Activated T-cell treated with anti-CD3 and anti-CD28 coated beads for 1 hour (primary cell): ENCODE results near the gene PLRG1.

Experiments used
- DNase-seq: peaks from one replicate; pipeline ENCODE4 v3.0.0-alpha.2; 2020; ENCODE audit warnings: low read depth

Gene PLRG1

DNA sequence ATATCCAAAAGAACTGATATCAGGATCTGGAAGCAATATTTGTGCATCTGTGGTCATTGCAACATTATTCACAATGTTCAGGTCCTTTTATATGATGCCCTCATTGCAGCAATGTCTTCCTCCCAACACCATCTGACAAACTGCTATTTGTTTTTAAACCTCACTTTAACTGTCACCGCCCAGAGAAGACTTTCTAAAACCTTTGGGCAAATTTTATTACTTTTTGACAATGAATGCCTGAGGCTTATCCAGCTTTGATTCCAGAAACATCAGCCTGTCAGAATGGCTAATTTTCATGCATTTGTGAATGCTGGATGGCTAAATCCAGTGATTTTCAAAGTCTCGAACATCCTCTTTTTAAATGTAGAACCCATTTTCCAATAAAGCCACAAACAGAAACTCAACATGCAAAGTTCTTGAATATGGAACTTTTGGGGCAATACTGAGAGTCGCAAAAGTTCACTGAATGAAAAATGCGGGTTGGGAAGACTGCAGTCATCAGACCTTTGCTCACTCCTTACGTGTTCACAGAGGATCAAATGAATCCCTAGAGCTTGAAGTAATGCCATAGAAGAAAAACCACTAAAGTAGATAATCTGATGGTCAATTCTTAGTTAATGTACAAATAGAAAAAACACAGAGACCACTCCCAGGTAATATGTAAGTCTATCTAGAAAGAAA is 23.1 kb upstream of the PLRG1 start:
- DNase-seq = no peak

DNA sequence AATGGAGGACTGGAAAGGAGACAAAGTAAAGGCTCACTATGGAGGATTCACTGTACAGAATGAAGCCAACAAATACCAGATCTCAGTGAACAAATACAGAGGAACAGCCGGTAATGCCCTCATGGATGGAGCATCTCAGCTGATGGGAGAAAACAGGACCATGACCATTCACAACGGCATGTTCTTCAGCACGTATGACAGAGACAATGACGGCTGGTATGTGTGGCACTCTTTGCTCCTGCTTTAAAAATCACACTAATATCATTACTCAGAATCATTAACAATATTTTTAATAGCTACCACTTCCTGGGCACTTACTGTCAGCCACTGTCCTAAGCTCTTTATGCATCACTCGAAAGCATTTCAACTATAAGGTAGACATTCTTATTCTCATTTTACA is 19.4 kb upstream of the PLRG1 start:
- no peak for DNase-seq

DNA sequence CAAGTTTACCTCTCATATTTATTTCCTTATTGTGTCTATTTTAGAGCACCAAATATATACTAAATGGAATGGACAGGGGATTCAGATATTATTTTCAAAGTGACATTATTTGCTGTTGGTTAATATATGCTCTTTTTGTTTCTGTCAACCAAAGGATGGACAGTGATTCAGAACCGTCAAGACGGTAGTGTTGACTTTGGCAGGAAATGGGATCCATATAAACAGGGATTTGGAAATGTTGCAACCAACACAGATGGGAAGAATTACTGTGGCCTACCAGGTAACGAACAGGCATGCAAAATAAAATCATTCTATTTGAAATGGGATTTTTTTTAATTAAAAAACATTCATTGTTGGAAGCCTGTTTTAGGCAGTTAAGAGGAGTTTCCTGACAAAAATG is 18.8 kb upstream of the PLRG1 start:
- DNase-seq = no peak

DNA sequence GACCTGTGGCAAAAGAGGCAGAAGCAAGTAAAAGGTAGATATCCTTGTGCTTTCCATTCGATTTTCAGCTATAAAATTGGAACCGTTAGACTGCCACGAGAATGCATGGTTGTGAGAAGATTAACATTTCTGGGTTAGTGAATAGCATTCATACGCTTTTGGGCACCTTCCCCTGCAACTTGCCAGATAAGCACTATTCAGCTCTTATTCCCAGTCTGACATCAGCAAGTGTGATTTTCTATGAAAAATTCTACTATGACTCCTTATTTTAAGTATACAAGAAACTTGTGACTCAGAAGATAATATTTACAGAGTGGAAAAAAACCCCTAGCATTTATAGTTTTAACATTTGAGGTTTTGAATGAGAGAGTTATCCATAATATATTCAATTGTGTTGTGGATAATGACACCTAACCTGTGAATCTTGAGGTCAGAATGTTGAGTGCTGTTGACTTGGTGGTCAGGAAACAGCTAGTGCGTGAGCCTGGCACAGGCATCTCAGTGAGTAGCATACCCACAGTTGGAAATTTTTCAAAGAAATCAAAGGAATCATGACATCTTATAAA is 16.5 kb upstream of the PLRG1 start:
- DNase-seq = no peak

DNA sequence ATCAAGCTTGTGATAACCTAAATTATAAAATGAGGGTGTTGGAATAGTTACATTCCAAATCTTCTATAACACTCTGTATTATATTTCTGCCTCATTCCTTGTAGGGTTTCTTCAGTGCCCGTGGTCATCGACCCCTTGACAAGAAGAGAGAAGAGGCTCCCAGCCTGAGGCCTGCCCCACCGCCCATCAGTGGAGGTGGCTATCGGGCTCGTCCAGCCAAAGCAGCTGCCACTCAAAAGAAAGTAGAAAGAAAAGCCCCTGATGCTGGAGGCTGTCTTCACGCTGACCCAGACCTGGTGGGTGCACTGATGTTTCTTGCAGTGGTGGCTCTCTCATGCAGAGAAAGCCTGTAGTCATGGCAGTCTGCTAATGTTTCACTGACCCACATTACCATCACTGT is 15.5 kb upstream of the PLRG1 start:
- no peak for DNase-seq

DNA sequence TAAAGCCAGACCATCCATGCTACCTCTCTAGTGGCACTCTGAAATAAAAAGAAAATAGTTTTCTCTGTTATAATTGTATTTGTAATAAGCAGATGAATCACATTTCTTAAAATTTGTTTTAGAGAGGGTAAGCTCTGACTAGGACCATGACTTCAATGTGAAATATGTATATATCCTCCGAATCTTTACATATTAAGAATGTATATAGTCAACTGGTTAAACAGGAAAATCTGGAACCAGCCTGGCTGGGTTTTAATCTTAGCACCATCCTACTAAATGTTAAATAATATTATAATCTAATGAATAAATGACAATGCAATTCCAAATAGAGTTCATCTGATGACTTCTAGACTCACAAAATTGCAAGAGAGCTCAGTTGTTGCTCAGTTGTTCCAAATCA is 14.1 kb upstream of the PLRG1 start:
- DNase-seq = no peak

DNA sequence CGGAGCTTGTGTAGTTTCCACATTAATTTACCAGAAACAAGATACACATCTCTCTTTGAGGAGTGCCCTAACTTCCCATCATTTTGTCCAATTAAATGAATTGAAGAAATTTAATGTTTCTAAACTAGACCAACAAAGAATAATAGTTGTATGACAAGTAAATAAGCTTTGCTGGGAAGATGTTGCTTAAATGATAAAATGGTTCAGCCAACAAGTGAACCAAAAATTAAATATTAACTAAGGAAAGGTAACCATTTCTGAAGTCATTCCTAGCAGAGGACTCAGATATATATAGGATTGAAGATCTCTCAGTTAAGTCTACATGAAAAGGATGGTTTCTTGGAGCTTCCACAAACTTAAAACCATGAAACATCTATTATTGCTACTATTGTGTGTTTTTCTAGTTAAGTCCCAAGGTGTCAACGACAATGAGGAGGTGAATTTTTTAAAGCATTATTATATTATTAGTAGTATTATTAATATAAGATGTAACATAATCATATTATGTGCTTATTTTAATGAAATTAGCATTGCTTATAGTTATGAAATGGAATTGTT is 12.6 kb upstream of the PLRG1 start, which contains the start of gene FGB:
FGB (plus strand) TSS at position 315 of the 558 bp plus-strand sequence; CDS start at position 323, 8 bp downstream.
- DNase-seq = no peak

DNA sequence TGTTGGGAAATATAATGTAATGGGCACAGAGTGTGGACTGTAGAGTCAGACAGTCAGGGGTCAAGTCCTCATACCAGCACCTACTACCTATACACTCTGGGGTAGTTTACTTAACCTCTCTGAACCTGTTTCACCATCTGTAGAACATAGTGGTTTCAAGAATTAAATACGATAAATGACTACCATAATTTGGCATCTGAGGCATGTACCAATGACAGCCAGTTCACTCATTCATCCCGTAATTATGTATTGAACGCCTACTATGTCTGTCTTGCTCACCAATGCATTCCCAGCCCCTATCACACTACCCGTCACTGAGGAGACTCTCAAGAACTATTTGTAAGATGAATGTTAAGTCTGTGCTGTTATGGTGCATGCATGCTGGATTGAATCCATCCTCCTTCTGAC is 10.6 kb upstream of the PLRG1 start:
- no peak for DNase-seq

DNA sequence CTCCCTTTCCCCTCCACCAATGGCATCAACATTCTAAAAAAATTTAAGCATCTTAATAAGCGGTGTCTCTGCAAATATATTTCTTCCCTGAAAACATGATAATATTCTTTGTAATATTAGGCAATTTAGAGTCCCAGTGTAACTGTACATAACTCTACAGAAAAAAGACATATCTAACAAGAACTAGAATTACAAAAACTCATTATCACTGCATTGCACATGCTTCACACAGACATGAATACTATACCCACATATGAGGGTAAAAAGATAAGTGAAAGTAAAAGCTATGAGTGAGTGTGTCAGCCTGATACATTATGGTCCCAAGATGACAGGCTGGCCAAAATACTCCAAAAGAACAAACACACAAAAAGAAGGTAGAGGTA is 10.2 kb upstream of the PLRG1 start:
- no peak for DNase-seq

DNA sequence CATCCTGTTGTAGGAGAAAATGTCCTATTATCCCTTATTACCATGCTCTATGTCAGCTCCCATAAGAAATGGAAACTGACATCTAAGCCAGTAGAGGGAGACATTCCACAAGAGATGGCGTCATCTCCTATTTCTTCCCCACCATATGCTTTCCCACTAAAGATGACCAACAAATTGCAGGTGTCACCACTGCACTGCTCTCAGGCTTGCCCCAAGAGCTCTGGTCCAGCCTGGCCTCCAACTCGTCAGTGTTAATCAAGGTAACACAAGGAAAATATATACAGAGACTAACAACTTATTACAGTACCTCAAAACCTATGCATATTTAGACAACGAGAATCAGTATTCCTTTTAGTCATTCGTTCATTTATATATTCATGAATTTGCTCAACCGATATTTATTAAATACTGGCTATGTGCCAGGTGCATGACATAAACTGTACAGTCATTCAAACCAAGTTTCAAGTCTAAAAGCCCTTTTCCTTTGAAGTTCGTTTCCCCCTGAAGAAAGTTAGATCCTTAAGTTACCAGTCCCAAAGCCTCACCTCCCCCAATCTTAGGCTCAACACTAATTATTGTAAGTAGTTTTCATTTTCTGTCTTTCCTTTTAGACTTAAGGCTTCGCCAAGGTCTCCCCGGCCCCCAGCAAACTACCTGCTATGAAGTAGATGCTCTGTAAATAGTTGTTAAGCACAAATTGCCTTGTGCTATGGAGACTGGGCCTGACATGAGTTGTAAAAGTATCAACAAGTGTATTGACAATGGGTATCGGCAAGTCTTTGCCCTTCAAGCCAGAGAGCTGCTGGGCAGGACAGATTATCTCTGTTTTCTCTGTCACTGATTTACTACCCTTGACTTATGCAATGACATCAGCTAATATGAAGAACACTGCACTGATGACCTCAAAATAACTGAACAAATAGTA is 9.6 kb upstream of the PLRG1 start:
- no peak for DNase-seq

DNA sequence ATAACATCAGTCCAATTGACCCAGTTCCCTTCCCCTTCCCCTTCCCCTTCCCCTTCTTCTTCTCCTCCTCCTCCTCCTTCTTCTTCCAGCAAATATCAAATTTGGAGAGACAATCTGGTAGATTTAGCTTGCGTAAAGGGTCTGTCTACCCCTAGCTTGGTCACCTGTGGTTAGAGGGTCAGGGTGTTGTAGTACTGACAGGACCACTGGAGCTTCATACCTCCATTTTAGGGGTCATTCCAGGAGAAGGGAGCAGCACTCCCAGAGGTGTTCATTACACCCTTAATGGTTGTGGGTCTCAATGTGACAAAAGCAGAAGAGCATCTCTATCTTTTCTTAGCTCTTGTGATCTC is 8.9 kb upstream of the PLRG1 start:
- no peak for DNase-seq

DNA sequence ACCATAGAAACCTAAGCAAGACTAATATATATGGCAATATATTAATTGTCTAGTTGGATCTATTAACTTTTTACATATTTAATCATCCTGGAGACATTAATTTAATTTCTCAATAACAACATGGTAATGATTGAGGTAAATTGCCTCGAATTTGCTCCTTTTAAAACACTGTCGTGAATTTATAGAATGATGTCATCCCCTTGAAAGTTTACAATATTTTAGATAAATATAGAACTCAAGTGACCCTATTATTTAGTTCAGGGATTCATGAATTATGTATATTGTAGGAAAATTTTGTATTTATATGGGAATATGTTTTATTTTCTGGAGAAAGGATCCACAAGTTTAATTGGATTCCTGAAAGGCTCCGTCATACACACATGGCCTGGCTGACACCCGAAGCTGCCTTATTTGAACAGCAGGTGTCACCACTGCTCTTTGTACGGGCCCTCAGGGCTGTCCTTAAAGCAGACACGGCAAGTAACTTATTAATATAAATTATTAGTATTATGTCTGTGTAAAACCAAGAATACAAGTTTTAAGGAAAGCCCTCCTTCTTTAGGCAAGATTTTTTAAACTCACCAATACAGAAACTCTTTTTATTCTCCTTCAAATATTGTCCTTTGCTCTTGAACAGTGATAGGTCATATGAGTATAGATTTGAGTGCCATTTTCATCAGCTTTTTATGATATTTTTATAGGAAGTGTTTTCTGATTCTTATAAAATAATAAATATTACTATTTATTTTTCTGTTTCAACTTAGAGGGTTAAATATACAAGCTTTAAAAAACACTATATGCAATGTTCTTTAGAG is 1.9 kb upstream of the PLRG1 start:
- peak; percentile 54 for DNase-seq

DNA sequence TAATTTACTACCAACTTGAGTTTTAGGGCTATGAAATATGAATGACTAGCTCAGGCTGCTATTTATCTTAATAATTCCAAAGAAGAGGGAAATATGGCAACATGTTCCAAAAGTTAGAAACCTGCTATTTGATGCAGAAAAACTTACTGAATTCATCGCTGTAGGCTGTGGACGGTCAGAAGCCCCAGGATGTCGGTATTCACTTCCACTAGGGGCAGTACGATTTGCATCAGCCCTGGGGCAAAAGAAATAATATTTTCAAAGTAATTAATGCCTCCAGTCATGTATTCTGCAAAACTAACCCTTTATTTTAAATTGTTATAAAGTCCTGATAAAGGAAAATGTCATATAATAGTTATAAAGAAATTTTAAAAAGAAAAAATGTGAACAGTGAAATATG is 4.5 kb downstream of the PLRG1 start:
- DNase-seq = no peak

DNA sequence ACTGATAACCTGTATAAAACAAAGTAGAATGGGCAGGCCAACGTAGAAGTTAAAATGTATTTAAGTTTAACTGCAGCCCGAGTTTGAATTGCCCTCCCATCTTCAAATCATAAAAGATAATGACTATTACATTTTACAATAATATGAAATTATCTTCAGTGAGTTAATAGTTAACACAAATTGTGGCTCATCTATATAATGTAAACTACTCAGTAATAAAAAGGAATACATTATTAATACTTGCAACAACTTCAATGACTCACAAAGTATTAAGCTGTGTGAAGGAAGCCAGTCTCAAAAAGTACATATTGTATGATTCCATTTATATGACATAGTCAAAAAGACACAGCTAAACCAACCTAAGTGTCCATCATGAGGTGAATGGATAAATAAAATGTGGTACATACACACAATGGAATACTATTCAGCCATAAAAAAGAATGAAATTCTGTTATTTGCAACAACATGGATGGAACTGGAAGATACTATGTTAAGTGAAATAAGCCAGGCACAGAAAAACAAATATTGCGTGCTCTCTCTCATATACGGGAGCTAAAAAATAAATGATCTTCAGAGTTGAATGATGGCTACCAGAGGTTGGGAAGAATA is 7.8 kb downstream of the PLRG1 start:
- DNase-seq = no peak

DNA sequence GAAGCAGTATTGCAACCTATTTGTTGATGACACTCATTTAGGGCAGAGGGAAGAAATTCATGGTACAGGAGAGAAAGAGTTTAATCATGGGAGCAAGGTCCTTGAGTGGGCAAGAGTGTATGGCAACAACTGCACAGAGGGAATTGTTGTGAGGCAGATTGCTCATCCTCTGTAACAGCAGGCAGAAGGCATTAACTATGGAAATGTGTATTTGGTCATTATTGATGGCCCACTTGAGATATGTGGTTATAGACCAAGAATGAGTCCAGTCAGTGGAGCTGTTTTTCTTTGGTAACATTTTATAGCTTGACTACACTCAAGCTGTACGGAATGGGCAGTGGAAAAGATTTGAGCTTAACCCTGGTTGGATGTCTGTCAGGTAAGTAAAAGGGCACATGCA is 15.9 kb downstream of the PLRG1 start:
- DNase-seq = no peak

DNA sequence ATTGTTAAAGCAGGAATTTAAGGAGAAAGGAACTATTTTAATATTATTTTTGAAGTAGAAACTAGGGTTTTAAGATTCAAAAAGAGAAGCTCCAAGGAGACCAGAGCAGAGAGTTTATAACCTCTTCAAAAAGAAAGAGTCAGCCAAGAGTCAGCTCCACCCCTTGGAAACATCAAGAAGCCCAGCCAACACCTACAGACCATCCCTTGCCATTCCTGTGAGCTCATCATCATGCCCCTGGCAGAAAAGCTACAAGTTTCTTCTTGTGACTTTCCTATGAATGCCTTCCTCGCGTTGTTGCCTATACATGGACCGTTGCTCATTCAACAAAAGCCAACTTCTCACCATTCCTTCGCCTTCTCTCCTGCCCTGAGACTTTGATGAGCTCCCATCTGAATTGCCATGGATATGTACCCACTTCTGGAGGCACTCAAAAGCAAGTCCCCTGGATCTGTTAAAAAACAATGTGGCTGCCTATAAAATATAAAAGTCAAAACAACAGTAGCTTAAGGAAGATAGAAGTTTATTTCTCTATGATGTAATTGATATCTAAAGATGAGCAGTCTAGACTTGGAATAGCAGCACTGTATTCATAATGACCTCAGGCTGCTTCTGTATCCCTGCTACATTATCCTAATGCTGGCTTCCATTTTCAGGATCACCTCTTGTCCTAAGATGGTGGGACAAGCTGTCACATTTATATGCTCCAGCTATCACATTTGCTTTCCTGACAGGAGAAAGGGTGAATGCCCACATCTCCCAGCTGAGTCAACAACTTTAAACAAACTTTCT is 20.3 kb downstream of the PLRG1 start:
- no peak for DNase-seq

DNA sequence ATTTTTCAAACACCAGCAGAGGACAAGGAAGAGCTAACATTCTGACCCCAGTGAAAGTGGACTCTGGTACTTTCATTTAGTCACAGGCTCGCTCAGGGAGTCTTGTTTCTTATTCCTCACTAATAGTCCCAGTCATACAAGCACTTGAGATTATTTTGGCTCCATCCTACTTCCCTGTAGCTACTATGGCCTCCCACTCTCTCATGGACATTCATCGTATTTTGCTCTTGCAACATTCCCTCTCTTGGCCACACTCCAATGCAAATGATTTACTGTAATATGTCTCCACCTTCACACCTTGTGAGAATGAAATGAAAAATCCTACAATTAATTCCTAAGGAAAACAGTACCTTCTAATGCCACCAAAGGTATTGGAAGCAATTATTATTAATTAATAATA is 21.3 kb downstream of the PLRG1 start:
- no peak for DNase-seq

DNA sequence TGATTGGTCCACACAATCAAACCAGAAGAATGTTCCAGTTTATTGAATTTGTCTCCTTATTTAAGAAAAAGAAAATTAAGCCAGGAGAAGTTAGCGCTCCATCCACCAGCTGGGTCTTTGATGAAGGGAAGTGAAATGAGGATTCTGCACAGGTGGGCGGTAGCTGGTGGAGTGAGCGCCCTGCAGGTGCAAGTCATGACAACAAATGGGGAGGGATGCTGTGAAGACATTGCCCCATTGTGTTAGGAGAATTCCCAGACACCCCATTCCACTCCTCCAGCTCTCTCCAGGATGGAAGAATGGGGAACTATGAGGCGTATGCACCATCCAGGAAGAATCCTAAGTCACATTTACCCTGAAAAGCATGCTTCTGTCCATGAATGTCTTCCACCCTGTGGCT is 22.9 kb downstream of the PLRG1 start:
- DNase-seq = no peak

DNA sequence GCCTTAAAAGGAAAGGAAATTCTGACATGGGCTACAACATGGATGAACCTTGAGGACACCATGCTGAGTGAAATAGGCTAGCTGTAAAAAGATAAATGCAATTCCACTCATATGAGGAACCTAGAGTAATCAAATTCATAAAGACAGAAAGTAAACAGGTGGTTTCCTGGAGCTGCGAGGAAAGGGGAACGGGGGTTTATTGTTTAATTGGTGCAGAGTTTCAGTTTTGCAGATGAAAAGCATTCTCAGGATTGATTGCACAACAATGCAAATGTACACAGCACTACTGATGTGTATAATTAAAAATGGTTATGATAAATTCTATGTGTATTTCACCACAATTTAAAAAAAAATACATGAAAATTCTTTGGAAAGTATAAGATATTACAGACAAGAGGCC is 24.0 kb downstream of the PLRG1 start:
- DNase-seq = no peak

DNA sequence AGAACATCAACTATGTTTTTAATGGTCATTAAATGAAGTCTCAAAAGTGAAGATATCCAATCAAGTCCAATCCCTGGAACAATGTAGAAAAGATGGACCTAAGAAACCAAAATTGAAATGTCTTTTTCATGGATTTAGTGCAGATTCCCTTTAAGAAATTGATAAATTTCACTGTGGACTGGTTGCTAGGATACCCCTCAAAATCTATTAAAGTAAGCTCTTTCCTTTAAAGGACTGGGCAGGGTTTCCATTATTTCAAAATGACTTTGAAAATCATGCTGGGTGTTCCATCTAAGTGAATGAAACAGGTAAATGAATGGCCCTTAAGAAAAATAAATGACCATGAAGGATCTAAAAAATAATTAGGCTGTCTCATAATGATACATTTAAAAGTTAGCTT is 28.6 kb downstream of the PLRG1 start:
- no peak for DNase-seq

DNA sequence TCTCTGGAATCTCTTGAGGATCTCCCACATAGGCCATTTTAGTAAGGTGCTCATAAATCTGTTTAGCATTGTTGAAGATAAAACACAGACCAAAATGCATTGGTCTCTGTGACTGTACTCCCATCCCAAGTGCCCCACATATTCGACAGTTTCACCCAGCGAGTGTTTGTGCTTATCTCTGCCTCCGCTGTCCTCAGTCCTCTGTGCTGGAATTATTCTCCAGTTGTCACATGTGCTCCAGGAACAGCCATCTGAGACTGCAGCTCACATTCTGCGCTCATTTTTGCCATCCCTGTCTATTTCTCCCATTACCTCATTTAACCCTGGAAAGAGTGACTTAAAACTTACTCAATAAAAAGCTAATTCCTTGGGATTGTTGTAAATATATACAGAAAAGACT is 31.0 kb downstream of the PLRG1 start:
- DNase-seq = no peak
